Astrocyte (in vitro differentiated cells and primary cell): Measurements from ENCODE around the gene ZNF609. TPM values are rescaled to one million over a fixed set of nuclear protein-coding genes. Genes with fewer than 3 reads are reported as not detected.

Experiments used
- DNase-seq: peaks from one replicate; pipeline ENCODE4 v3.0.0-alpha.2; 2010; ENCODE audit warnings: low read depth
- FAIRE-seq: peaks from 2 replicates; lab custom pipeline; 2011; peaks lifted over from hg19 to GRCh38; lab: Jason Lieb, UNC
- H2AFZ ChIP-seq: 2 replicates; pipeline ENCODE4 v1.6.0; 2012; ENCODE audit warnings: low read depth, low read length, inconsistent platforms
- H3K27ac ChIP-seq: 2 replicates; pipeline ENCODE4 v1.5.1; 2011; ENCODE audit warnings: low read depth, low read length, inconsistent platforms
- H3K27me3 ChIP-seq: 2 replicates; pipeline ENCODE4 v1.6.0; 2011; ENCODE audit warnings: low read length, inconsistent platforms; ENCODE audit not compliant: insufficient read depth
- H3K36me3 ChIP-seq: 2 replicates; pipeline ENCODE4 v1.5.1; 2011; ENCODE audit warnings: low read length, inconsistent platforms; ENCODE audit not compliant: insufficient read depth
- H3K4me1 ChIP-seq: 2 replicates; pipeline ENCODE4 v1.5.1; 2011; ENCODE audit warnings: low read length, inconsistent platforms; ENCODE audit not compliant: insufficient read depth
- H3K4me2 ChIP-seq: 2 replicates; pipeline ENCODE4 v1.6.0; 2012; ENCODE audit warnings: low read length, inconsistent platforms
- H3K4me3 ChIP-seq: 2 replicates; pipeline ENCODE4 v1.5.1; 2011; ENCODE audit warnings: low read depth, mild to moderate bottlenecking, low read length, inconsistent platforms; ENCODE audit not compliant: insufficient read depth
- H3K79me2 ChIP-seq: 2 replicates; pipeline ENCODE4 v1.6.0; 2012; ENCODE audit warnings: mild to moderate bottlenecking, low read length, inconsistent platforms; ENCODE audit not compliant: insufficient read depth
- H3K9ac ChIP-seq: 2 replicates; pipeline ENCODE4 v1.6.0; 2012; ENCODE audit warnings: mild to moderate bottlenecking, low read length, inconsistent platforms
- H3K9me3 ChIP-seq: 2 replicates; pipeline ENCODE4 v1.5.1; 2012; ENCODE audit warnings: low read depth, mild to moderate bottlenecking, low read length, inconsistent platforms; ENCODE audit not compliant: insufficient read depth
- H4K20me1 ChIP-seq: 2 replicates; pipeline ENCODE4 v1.6.0; 2012; ENCODE audit warnings: low read length, inconsistent platforms; ENCODE audit not compliant: insufficient read depth
- H3K27ac Mint-ChIP-seq: one replicate; pipeline ENCODE4 v1.8.0; 2021; ENCODE audit warnings: mild to moderate bottlenecking, mixed read lengths; ENCODE audit not compliant: unreplicated experiment
- H3K27me3 Mint-ChIP-seq: one replicate; pipeline ENCODE4 v1.8.0; 2021; ENCODE audit warnings: low read depth, mixed read lengths; ENCODE audit not compliant: unreplicated experiment
- H3K36me3 Mint-ChIP-seq: one replicate; pipeline ENCODE4 v1.8.0; 2021; ENCODE audit warnings: low read depth, mixed read lengths; ENCODE audit not compliant: unreplicated experiment
- H3K4me1 Mint-ChIP-seq: one replicate; pipeline ENCODE4 v1.8.0; 2021; ENCODE audit warnings: low read depth, mixed read lengths; ENCODE audit not compliant: unreplicated experiment
- H3K4me3 Mint-ChIP-seq: one replicate; pipeline ENCODE4 v1.8.0; 2021; ENCODE audit warnings: mild to moderate bottlenecking, moderate library complexity, mixed read lengths; ENCODE audit not compliant: unreplicated experiment
- H3K9me3 Mint-ChIP-seq: one replicate; pipeline ENCODE4 v1.8.0; 2021; ENCODE audit warnings: mild to moderate bottlenecking, mixed read lengths; ENCODE audit not compliant: unreplicated experiment
- CTCF ChIP-seq: IDR thresholded peaks from 2 replicates; pipeline ENCODE4 v1.5.1; 2011; ENCODE audit warnings: low read depth, mild to moderate bottlenecking, inconsistent platforms, low read length, moderate library complexity; ENCODE audit not compliant: insufficient read depth
- EZH2 ChIP-seq: IDR thresholded peaks from 2 replicates; pipeline ENCODE4 v1.6.1; 2012; ENCODE audit warnings: mild to moderate bottlenecking, low read length, inconsistent platforms; ENCODE audit not compliant: insufficient read depth
- total RNA-seq: library from RNA; stranded (reverse); gene quantifications from 2 replicates; pipeline ENCODE4 v1.2.1, GENCODE V29; 2021

Gene ZNF609
- total RNA-seq, 1 donor from 2014 or later: 38.5 TPM

GRCh38 chr15:64549860-64550259 is 89.5 kb downstream of the ZNF609 start:
- no peaks in the 10 kb centered on the region for H3K36me3 ChIP-seq
- Mint-ChIP-seq H3K9me3 (no peaks in the 10 kb centered on the region), H3K4me3 (no peak overlapping the region), H3K4me1 (peaks cover 10% of the 10 kb centered on the region), H3K27ac (no peak overlapping the region), H3K27me3 (no peaks in the 10 kb centered on the region), H3K36me3 (peaks cover 3% of the 10 kb centered on the region)
- no peaks in the 10 kb centered on the region for H3K4me1 ChIP-seq
- no peaks in the 10 kb centered on the region for H3K9me3 ChIP-seq
- H3K79me2 ChIP-seq: peaks cover 88% of the 10 kb centered on the region
- H4K20me1 ChIP-seq: peaks cover 89% of the 10 kb centered on the region
- no peak for TF ChIP-seq EZH2
- TF ChIP-seq CTCF: no peak
- no peak overlapping the region for H3K4me2 ChIP-seq
- no peak for DNase-seq
- H3K9ac ChIP-seq: no peak overlapping the region
- no peak overlapping the region for H2AFZ ChIP-seq
- no peaks in the 10 kb centered on the region for H3K27me3 ChIP-seq
- no peak overlapping the region for H3K4me3 ChIP-seq
- no peak overlapping the region for H3K27ac ChIP-seq
- no peak for FAIRE-seq

GRCh38 chr15:64552281-64552948 is 92.0 kb downstream of the ZNF609 start:
- Histone ChIP-seq H3K4me2 (no peak overlapping the region), H3K27ac (no peak overlapping the region), H3K27me3 (no peaks in the 10 kb centered on the region), H3K79me2 (peaks cover 90% of the 10 kb centered on the region), H3K9ac (no peak overlapping the region), H3K9me3 (no peaks in the 10 kb centered on the region), H3K4me3 (no peak overlapping the region), H2AFZ (no peak overlapping the region), H3K4me1 (no peaks in the 10 kb centered on the region), H3K36me3 (no peaks in the 10 kb centered on the region), H4K20me1 (peaks cover 81% of the 10 kb centered on the region)
- Mint-ChIP-seq H3K9me3 (no peaks in the 10 kb centered on the region), H3K27ac (no peak overlapping the region), H3K27me3 (no peaks in the 10 kb centered on the region), H3K4me1 (peaks cover 8% of the 10 kb centered on the region), H3K36me3 (peaks cover 3% of the 10 kb centered on the region), H3K4me3 (no peak overlapping the region)
- DNase-seq (no peak), FAIRE-seq (no peak)
- no peak for TF ChIP-seq CTCF
- TF ChIP-seq EZH2: no peak
